IMR-90 (cell line): ENCODE data around the gene PLOD3. TPM values are rescaled to one million over a fixed set of nuclear protein-coding genes. Genes with fewer than 3 reads are reported as not detected.

ENCODE experiments used
- ATAC-seq: fragments of 200-7000 bp; cut with Tn5 transposase; 2 replicates; pipeline ENCODE4 v1.9.1; 2020; ENCODE audit warnings: low read depth, mild to moderate bottlenecking, moderate library complexity
- BruUV-seq: library from RNA; stranded (reverse); fragments of 400-500 nt; replicated peaks from 2 replicates; lab custom pipeline; 2021; lab: Mats Ljungman, UMichigan
- CTCF ChIA-PET: fragments of 300-600 bp; formaldehyde crosslinking; extraction: SDS; loops from one replicate; lab custom pipeline; 2021; ENCODE audit warnings: antibody characterized with exemption; lab: Yijun Ruan, JAX
- POLR2A ChIA-PET: fragments of 300-600 bp; sonication (Branson Sonifier 250); formaldehyde crosslinking; loops from one replicate; lab custom pipeline; 2022; ENCODE audit warnings: antibody characterized with exemption; ENCODE audit not compliant: unreplicated experiment; lab: Charles Lee
- DNase-seq: peaks from one replicate; pipeline ENCODE4 v3.0.0; 2013
- H2AFZ ChIP-seq: replicated peaks from 2 replicates; pipeline ENCODE3; 2013; ENCODE audit warnings: low read length, mild to moderate bottlenecking; ENCODE audit not compliant: poor library complexity
- H2AK5ac ChIP-seq: 2 replicates; pipeline ENCODE4 v1.6.1; 2013; ENCODE audit warnings: low read depth, low read length, inconsistent platforms
- H2AK9ac ChIP-seq: replicated peaks from 2 replicates; pipeline ENCODE3; 2013; ENCODE audit warnings: mild to moderate bottlenecking, low read depth, low read length, moderate library complexity; ENCODE audit not compliant: poor library complexity
- H2BK120ac ChIP-seq: 2 replicates; pipeline ENCODE4 v1.6.1; 2013; ENCODE audit warnings: low read depth, low read length, inconsistent platforms
- H2BK15ac ChIP-seq: 3 replicates; pipeline ENCODE4 v1.6.1; 2013; ENCODE audit warnings: low read depth, low read length, inconsistent platforms
- H2BK20ac ChIP-seq: 2 replicates; pipeline ENCODE4 v1.6.1; 2013; ENCODE audit warnings: low read depth, mild to moderate bottlenecking, inconsistent platforms, low read length, moderate library complexity
- H2BK5ac ChIP-seq: 2 replicates; pipeline ENCODE4 v1.6.1; 2013; ENCODE audit warnings: mild to moderate bottlenecking, low read depth, low read length, inconsistent platforms; ENCODE audit not compliant: poor library complexity, severe bottlenecking
- H3K14ac ChIP-seq: replicated peaks from 2 replicates; pipeline ENCODE4 v1.6.1; 2013; ENCODE audit warnings: low read depth, low read length, inconsistent platforms
- H3K18ac ChIP-seq: 2 replicates; pipeline ENCODE4 v1.6.1; 2013; ENCODE audit warnings: low read depth, low read length, control low read depth
- H3K23ac ChIP-seq: 2 replicates; pipeline ENCODE4 v1.6.1; 2013; ENCODE audit warnings: low read depth, low read length, inconsistent platforms
- H3K27ac ChIP-seq: 2 replicates; pipeline ENCODE4 v1.5.1; 2013; ENCODE audit warnings: mild to moderate bottlenecking, control low read depth, low read length; ENCODE audit not compliant: insufficient read depth
- H3K27me3 ChIP-seq: 2 replicates; pipeline ENCODE4 v1.6.1; 2013; ENCODE audit warnings: low read length; ENCODE audit not compliant: control insufficient read depth, insufficient read depth
- H3K36me3 ChIP-seq: 2 replicates; pipeline ENCODE4 v1.6.1; 2013; ENCODE audit warnings: low read length, mixed read lengths; ENCODE audit not compliant: control insufficient read depth, insufficient read depth
- H3K4ac ChIP-seq: 2 replicates; pipeline ENCODE4 v1.6.1; 2013; ENCODE audit warnings: low read depth, low read length, inconsistent platforms
- H3K4me1 ChIP-seq: 2 replicates; pipeline ENCODE4 v1.6.1; 2013; ENCODE audit warnings: low read length, mixed read lengths; ENCODE audit not compliant: control insufficient read depth, insufficient read depth
- H3K4me2 ChIP-seq: 2 replicates; pipeline ENCODE4 v1.6.1; 2013; ENCODE audit warnings: low read depth, mild to moderate bottlenecking, control low read depth, low read length, moderate library complexity
- H3K4me3 ChIP-seq: 2 replicates; pipeline ENCODE4 v1.5.1; 2013; ENCODE audit warnings: low read depth, mild to moderate bottlenecking, control low read depth, low read length, moderate library complexity; ENCODE audit not compliant: insufficient read depth
- H3K56ac ChIP-seq: 2 replicates; pipeline ENCODE4 v1.6.1; 2013; ENCODE audit warnings: low read length, inconsistent platforms; ENCODE audit not compliant: insufficient read depth; ENCODE audit errors: extremely low read depth
- H3K79me1 ChIP-seq, 2 experiments: 2 replicates each; pipeline ENCODE4 v1.6.1; 2013; ENCODE audit warnings: low read length in 2 of 2, inconsistent platforms in 1 of 2, low read depth in 1 of 2
- H3K9ac ChIP-seq: 2 replicates; pipeline ENCODE4 v1.6.1; 2013; ENCODE audit warnings: low read depth, low read length, control low read depth
- H3K9me1 ChIP-seq: 2 replicates; pipeline ENCODE4 v1.6.1; 2013; ENCODE audit warnings: low read length, inconsistent platforms; ENCODE audit not compliant: insufficient read depth
- H3K9me3 ChIP-seq: 2 replicates; pipeline ENCODE4 v1.6.1; 2013; ENCODE audit warnings: low read length; ENCODE audit not compliant: control insufficient read depth, insufficient read depth
- H4K20me1 ChIP-seq: 2 replicates; pipeline ENCODE4 v1.6.1; 2013; ENCODE audit warnings: low read length, inconsistent platforms; ENCODE audit not compliant: insufficient read depth
- H4K5ac ChIP-seq: 2 replicates; pipeline ENCODE4 v1.6.1; 2013; ENCODE audit warnings: mild to moderate bottlenecking, low read depth, low read length, control low read depth
- H4K8ac ChIP-seq, 2 experiments: 2 replicates each; pipeline ENCODE4 v1.6.1; 2013; ENCODE audit warnings: low read depth in 2 of 2, low read length in 2 of 2, control low read depth in 1 of 2, inconsistent platforms in 1 of 2
- H4K91ac ChIP-seq: 2 replicates; pipeline ENCODE4 v1.6.1; 2013; ENCODE audit warnings: low read depth, low read length, inconsistent platforms; ENCODE audit not compliant: insufficient read depth
- POLR2A ChIP-seq: IDR thresholded peaks from 2 replicates; pipeline ENCODE4 v1.6.1; 2012; ENCODE audit warnings: mild to moderate bottlenecking, low read depth, low read length
- RAD21 ChIP-seq: IDR thresholded peaks from 2 replicates; pipeline ENCODE4 v1.6.1; 2012; ENCODE audit warnings: low read length, improper control_type of control experiment
- WGBS, 2 experiments: methylation state at CpG; one replicate each; pipeline versions ENCODE4 v1.1.5 to v1.1.7; 2013; ENCODE audit warnings: missing lambda C conversion rate in 2 of 2; ENCODE audit not compliant: insufficient read length in 1 of 2; ENCODE audit errors: extremely low coverage in 2 of 2; 5-methylcytosine and 5-hydroxymethylcytosine counted together
- dilution Hi-C: fragments of 300-500 bp; cut with HindIII; formaldehyde crosslinking; loops from one replicate; pipeline ENCODE4 v1.14.3; 2018; ENCODE audit warnings: low sequenced_read_pairs; ENCODE audit not compliant: unreplicated experiment
- in situ Hi-C: fragments of 300-500 bp; cut with MboI; formaldehyde crosslinking; loops from 3 replicates; pipeline ENCODE4 v1.14.3; 2019; ENCODE audit warnings: low sequenced_read_pairs, inconsistent platforms, mixed read lengths
- intact Hi-C: fragments of 100-400 bp; cut with micrococcal nuclease; formaldehyde crosslinking; loops from 2 replicates; pipeline ENCODE4 v1.10.0; 2022
- polyA plus RNA-seq, 3 experiments: library from polyadenylated mRNA; depleted of rRNA; stranded (reverse); fragments of >200 nt; gene quantifications; 2 replicates each; pipeline ENCODE4 v1.2.3, GENCODE V29; 2012; ENCODE audit warnings: low replicate concordance in 1 of 3
- total RNA-seq: library from RNA; depleted of rRNA; stranded (reverse); fragments of >200 nt; gene quantifications from 2 replicates; pipeline ENCODE4 v1.2.3, GENCODE V29; 2012

The PLOD3 gene
- total and polyA plus RNA-seq, 2 of the 4 experiments (the other 2 are of a cell fraction), result 21.7 to 159 TPM

- ATAC-seq (no peak), DNase-seq (no peak)
- H3K56ac ChIP-seq, result 0 out of 2 replicates have a peak overlapping the region, but pooled peaks have one; percentile 1
- TF ChIP-seq RAD21, result no peak
- no peak for TF ChIP-seq POLR2A
- no peak overlapping the region for H4K91ac ChIP-seq
- WGBS, 2 experiments, result 75% methylated on average over 7 of the region's 32 CpGs; no CpG with 5 or more reads in 1 of the 2 experiments
- H2AK5ac ChIP-seq, result no peak overlapping the region
- in situ Hi-C loops (no loop called here), dilution Hi-C loops (no loop called here), intact Hi-C loops (no loop called here)
- no peak overlapping the region for H3K4me2 ChIP-seq
- H3K4me1 ChIP-seq, result peaks cover 10% of the 10 kb centered on the region
- H3K27me3 ChIP-seq, result no peaks in the 10 kb centered on the region
- no peak overlapping the region for H2BK15ac ChIP-seq
- no peaks in the 10 kb centered on the region; the same call in 1 of the 2 replicates for H3K9me1 ChIP-seq
- H3K4me3 ChIP-seq, result no peak overlapping the region
- H4K8ac ChIP-seq, result no peak overlapping the region
- H3K27ac ChIP-seq, result no peak overlapping the region
- H3K4ac ChIP-seq, result no peak overlapping the region
- CTCF ChIA-PET, result no interaction called here
- no peak overlapping the region for H2AFZ ChIP-seq
- H4K20me1 ChIP-seq, result peaks cover 21% of the 10 kb centered on the region
- POLR2A ChIA-PET, result no interaction called here
- H3K79me1 ChIP-seq, result peaks cover 16 to 52% of the 10 kb centered on the region in 2 experiments
- no peak overlapping the region for H2BK120ac ChIP-seq
- no peak overlapping the region for H2BK5ac ChIP-seq
- peaks cover 35% of the 10 kb centered on the region for H3K36me3 ChIP-seq
- no TSS peak for BruUV-seq
- peak overlapping the region; percentile 65 for H2AK9ac ChIP-seq
- H3K14ac ChIP-seq, result no peak overlapping the region
- no peak overlapping the region for H4K5ac ChIP-seq
- H2BK20ac ChIP-seq, result no peak overlapping the region
- no peak overlapping the region for H3K23ac ChIP-seq
- no peak overlapping the region for H3K18ac ChIP-seq
- H3K9me3 ChIP-seq, result no peaks in the 10 kb centered on the region
- no peak overlapping the region for H3K9ac ChIP-seq
Observed at GRCh38 chr7:101240226-101241014, 23.0 kb upstream of the PLOD3 start.
